Endodermal cell (in vitro differentiated cells): ENCODE results near the gene MANBA. TPM values are rescaled to one million over a fixed set of nuclear protein-coding genes. Genes with fewer than 3 reads are reported as not detected.

Source experiments
- DNase-seq: peaks from one replicate; pipeline ENCODE4 v3.0.0-alpha.2; 2017
- H3K27ac ChIP-seq: 2 replicates; pipeline ENCODE4 v1.5.1; 2013; ENCODE audit warnings: mild to moderate bottlenecking, low read depth, low read length, moderate library complexity
- H3K27me3 ChIP-seq: 2 replicates; pipeline ENCODE4 v1.6.1; 2013; ENCODE audit warnings: mild to moderate bottlenecking, low read length, moderate library complexity; ENCODE audit not compliant: insufficient read depth, control insufficient read depth, poor library complexity, severe bottlenecking
- H3K36me3 ChIP-seq: 2 replicates; pipeline ENCODE4 v1.7.0; 2013; ENCODE audit warnings: mild to moderate bottlenecking, low read length, moderate library complexity; ENCODE audit not compliant: control insufficient read depth, insufficient read depth
- H3K4me1 ChIP-seq: one replicate; pipeline ENCODE4 v1.7.0; 2013; ENCODE audit warnings: low read length; ENCODE audit not compliant: control insufficient read depth, insufficient read depth
- H3K4me3 ChIP-seq: 2 replicates; pipeline ENCODE4 v1.5.1; 2013; ENCODE audit warnings: mild to moderate bottlenecking, low read length, moderate library complexity
- H3K9ac ChIP-seq: 2 replicates; pipeline ENCODE4 v1.6.1; 2013; ENCODE audit warnings: mild to moderate bottlenecking, low read length, moderate library complexity; ENCODE audit not compliant: poor library complexity, severe bottlenecking; ENCODE audit errors: extremely low read depth
- H3K9me3 ChIP-seq: 2 replicates; pipeline ENCODE4 v1.6.1; 2013; ENCODE audit warnings: mild to moderate bottlenecking, low read length, moderate library complexity; ENCODE audit not compliant: control insufficient read depth
- H3K27ac Mint-ChIP-seq: 2 replicates; pipeline ENCODE4 v1.8.0; 2020; ENCODE audit warnings: mixed read lengths
- H3K27me3 Mint-ChIP-seq: 2 replicates; pipeline ENCODE4 v1.8.0; 2021; ENCODE audit warnings: mild to moderate bottlenecking, mixed read lengths; ENCODE audit not compliant: insufficient read depth
- H3K36me3 Mint-ChIP-seq: 2 replicates; pipeline ENCODE4 v1.8.0; 2020; ENCODE audit warnings: low read depth, mixed read lengths
- H3K4me1 Mint-ChIP-seq: 2 replicates; pipeline ENCODE4 v1.8.0; 2020; ENCODE audit warnings: mixed read lengths
- H3K4me3 Mint-ChIP-seq: 2 replicates; pipeline ENCODE4 v1.8.0; 2020; ENCODE audit warnings: mild to moderate bottlenecking, moderate library complexity, mixed read lengths
- H3K9me3 Mint-ChIP-seq: 2 replicates; pipeline ENCODE4 v1.8.0; 2020; ENCODE audit warnings: mild to moderate bottlenecking, mixed read lengths
- CTCF ChIP-seq: fragments of 200-600 bp; sonication (generic); conservative IDR thresholded peaks from 2 replicates; pipeline ENCODE4 v1.5.0; 2021; ENCODE audit warnings: antibody characterized with exemption, mild to moderate bottlenecking
- WGBS, 2 experiments: methylation state at CpG; one replicate each; pipeline versions ENCODE4 v1.1.5 to v1.1.7; 2013; ENCODE audit warnings: missing lambda C conversion rate in 2 of 2, mixed read lengths in 1 of 2; ENCODE audit not compliant: insufficient coverage in 1 of 2, insufficient read length in 1 of 2; 5-methylcytosine and 5-hydroxymethylcytosine counted together
- total RNA-seq, 2 donors: library from RNA; stranded (reverse); fragmentation: NEBNext Ultra II Directional in 1 of 2; extraction: Animal tissue kit (Norgen Biotek cat#: 25700) in 1 of 2; gene quantifications; 2 replicates in 1 of 2; 3 replicates in 1 of 2; pipeline ENCODE4 v1.2.1, GENCODE V29; 2021

Gene MANBA
- total RNA-seq, 2 donors from 2014 or later, result 30.4 to 32.0 TPM

- peak overlapping the region; percentile 28 for H3K9ac ChIP-seq
- no peaks in the 10 kb centered on the region for H3K27me3 ChIP-seq
- H3K36me3 ChIP-seq, result no peaks in the 10 kb centered on the region
- WGBS, 2 experiments, result 71 to 81% methylated on average over 7 to 10 of the region's 11 CpGs
- Mint-ChIP-seq H3K36me3 (peaks cover 11% of the 10 kb centered on the region), H3K9me3 (peaks cover 21% of the 10 kb centered on the region), H3K27me3 (no peaks in the 10 kb centered on the region), H3K4me3 (no peak overlapping the region), H3K4me1 (peaks cover 16% of the 10 kb centered on the region), H3K27ac (peak overlapping the region; percentile 36)
- H3K27ac ChIP-seq, result no peak overlapping the region
- H3K4me1 ChIP-seq, result no peaks in the 10 kb centered on the region
- DNase-seq, result peak; percentile 64
- no peak for TF ChIP-seq CTCF
- H3K9me3 ChIP-seq, result peaks cover 25% of the 10 kb centered on the region
- H3K4me3 ChIP-seq, result peak overlapping the region; percentile 57
Measured at GRCh38 chr4:102736636-102737549, 23.9 kb downstream of the MANBA start.

DNA sequence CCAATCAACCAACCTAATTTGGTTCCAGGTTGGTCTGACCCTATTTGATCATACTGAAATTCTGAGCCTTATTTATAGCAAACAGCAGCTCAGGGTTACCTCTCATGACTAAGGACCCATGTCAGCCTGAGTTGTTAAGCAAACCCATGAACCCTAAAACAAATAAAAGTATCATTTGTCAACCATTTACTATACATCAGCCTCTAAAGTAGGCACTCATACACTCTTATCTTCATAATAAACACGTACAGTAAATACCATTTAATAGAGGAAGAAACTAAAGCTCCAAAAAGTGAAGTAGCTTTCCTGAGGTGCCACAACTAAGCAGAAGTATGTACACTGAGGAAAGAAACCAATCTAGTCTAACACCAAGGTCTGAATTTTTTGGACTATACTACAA is 25.2 kb downstream of the MANBA start:
- Mint-ChIP-seq H3K9me3 (peaks cover 17% of the 10 kb centered on the region), H3K4me3 (no peak overlapping the region), H3K27ac (no peak overlapping the region), H3K27me3 (no peaks in the 10 kb centered on the region), H3K4me1 (peaks cover 19% of the 10 kb centered on the region), H3K36me3 (peaks cover 8% of the 10 kb centered on the region)
- H3K4me3 ChIP-seq, result no peak overlapping the region
- DNase-seq, result no peak
- no peaks in the 10 kb centered on the region for H3K27me3 ChIP-seq
- WGBS, 2 experiments, result 100% methylated on average over 1 of the region's 1 CpG
- no peaks in the 10 kb centered on the region for H3K36me3 ChIP-seq
- H3K4me1 ChIP-seq, result no peaks in the 10 kb centered on the region
- H3K9ac ChIP-seq, result no peak overlapping the region
- no peak overlapping the region for H3K27ac ChIP-seq
- TF ChIP-seq CTCF, result no peak
- peaks cover 25% of the 10 kb centered on the region for H3K9me3 ChIP-seq

DNA sequence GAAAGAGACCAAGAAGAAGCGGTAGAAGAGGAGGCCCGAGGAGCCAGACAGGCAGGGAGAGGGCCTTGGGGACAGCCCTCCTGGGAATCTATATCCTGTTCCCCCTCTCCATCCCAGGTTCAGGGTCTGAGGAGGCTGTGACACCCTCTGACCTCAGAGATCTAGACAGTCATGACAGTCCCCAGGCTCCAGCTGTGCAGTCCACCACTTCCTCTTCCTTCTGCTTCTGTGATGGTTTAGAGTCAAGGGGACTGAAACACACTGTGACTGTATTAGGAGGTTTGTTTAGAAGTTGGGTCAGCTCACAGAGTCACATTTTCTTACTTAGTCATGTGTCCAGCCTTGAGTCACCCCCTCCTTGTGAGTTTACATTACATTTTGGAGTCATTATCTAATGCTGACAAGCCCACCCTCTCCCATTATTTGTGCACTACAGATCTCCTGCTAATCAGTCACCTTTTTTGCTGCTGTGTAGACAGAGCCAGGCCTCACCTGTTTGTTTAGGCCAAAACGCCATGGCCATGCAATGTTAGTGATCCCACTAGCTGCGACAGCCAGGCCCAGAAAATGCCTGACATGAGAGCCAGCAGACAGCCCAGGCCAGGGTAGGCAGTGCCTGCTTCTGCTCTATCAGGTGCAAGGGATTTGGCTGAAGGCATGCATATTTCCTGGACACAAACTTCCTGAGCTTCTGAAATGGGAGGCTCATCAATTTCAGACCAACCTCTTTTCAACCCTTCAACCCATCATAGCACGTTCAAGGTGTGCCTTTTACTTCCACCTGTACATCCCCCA is 26.0 kb downstream of the MANBA start:
- Mint-ChIP-seq H3K27ac (no peak overlapping the region), H3K4me3 (no peak overlapping the region), H3K27me3 (no peaks in the 10 kb centered on the region), H3K4me1 (peaks cover 19% of the 10 kb centered on the region), H3K36me3 (peaks cover 13% of the 10 kb centered on the region), H3K9me3 (peaks cover 17% of the 10 kb centered on the region)
- DNase-seq, result no peak
- Histone ChIP-seq H3K4me1 (no peaks in the 10 kb centered on the region), H3K9ac (no peak overlapping the region), H3K36me3 (no peaks in the 10 kb centered on the region), H3K9me3 (peaks cover 22% of the 10 kb centered on the region), H3K27ac (no peak overlapping the region), H3K4me3 (no peak overlapping the region), H3K27me3 (no peaks in the 10 kb centered on the region)
- 90% methylated on average over 2 to 5 of the region's 5 CpGs for WGBS, 2 experiments
- TF ChIP-seq CTCF, result no peak
